Stimulated activated naive CD8-positive, alpha-beta T cell treated with anti-CD3 and anti-CD28 coated beads, Interleukin-15, Interleukin-2, amounts not matched to agents 100 U/mL and 50 U/mL, for 24 hours (primary cell): ENCODE measurements around the gene ADK.
"Not testable (repeated sequence)": the region's sequence is repeated elsewhere in the genome, so short reads cannot be mapped to it uniquely, and the experiment has no call there.

Experiments used
- ATAC-seq: fragments of 150-1000 bp; cut with Tn5 transposase; one replicate; pipeline ENCODE4 v1.10.0; 2021
- DNase-seq: peaks from one replicate; pipeline ENCODE4 v3.0.0; 2021

The ADK gene

DNA sequence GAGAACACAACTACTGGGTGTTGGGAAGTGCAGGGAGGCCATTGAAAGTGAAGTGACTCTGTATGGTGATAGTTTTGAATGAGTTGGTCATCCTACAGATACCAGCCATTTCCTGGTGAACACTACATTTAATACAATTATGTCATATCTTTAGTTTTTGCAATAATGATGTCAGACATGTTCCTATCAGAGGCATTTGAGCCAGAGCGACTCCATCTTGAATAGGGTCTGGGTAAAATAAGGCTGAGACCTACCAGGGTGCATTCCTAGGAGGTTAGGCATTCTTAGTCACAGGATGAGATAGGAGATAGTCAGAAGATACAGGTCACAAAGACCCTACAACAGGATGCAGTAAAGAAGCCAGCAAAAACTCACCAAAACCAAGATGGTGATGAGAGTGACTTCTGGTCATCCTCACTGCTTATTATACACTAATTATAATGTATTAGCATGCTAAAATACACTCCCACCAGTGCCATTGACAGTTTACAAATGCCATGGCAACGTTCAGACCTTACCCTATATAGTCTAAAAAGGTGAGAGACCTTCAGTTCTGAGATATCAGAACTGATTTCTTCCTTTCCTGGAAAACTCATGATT, 28.2 kb downstream of the ADK start:
- DNase-seq: no peak
- no peak for ATAC-seq

DNA sequence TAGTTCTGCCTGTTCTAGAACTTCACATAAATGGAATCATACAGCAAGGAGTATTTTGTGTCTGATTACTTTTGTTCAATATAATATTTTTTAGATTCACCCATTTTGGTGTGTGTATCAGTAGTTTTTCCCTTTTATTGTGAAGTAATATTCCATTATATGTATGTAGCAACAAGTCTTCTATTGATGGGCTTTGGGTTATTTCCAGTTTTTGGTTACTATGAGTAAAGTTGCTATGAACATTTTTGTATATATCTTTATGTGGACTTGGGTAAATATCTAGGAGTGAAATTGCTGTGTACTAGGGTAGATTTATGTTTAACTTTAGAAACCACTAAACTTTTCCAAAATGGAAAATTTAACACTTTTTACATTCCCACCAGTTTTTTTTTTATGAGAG, 35.7 kb downstream of the ADK start:
- DNase-seq (no peak), ATAC-seq (no peak)

DNA sequence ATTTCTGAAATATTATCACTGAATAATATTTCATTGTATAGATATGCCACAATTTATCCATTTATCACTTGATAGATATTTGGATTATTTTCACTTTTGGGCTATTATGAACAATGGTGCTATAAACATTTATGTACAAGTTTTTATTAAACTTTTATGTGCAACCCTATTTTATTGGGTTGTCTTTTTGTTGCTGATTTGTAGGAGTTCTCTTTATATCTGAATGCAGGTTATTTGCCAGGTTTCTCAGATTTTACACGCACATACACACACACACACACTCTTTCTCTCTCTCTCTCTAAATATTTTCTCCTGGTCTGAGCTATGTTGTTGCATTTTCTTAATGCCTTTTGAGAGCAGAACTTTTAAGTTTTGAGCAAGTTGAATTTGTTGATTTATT, 36.2 kb downstream of the ADK start:
- DNase-seq (no peak), ATAC-seq (no peak)

DNA sequence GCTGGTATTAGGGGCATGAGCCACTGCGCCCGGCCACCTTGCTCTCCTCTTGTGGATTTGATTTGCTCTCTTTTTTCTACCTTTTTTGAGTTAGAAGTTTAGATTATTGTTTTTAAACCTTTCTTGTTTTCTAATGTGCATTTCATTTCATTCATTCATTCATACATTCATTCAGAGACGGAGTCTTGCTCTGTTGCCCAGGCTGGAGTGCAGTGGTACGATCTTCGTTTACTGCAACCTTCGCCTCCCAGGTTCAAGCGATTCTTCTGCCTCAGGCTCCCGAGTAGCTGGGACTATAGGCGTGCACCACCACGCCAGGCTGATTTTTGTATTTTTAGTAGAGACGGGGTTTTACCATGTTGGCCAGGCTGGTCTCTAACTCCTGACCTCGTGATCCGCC, 37.6 kb downstream of the ADK start:
- ATAC-seq, DNase-seq: not testable (repeated sequence)

DNA sequence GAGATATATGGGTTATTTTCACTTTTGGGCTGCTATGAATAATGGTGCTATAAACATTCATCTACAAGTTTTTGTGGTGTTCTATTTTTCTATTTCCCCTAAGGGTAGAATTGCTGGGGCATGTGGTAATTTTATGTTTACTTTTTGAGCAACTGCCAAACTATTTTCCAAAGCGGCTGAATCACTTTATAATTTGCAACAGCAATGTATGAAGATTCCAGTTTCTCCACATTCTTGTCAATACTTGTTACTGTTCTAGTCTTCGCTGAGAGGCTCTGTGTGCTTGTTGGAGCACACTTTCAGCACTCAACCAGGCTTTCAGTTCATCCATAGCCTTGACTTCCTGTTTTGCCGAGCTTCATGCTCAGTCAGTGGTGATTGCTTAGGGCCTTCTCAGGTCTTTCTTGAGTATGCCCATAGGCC, 39.0 kb downstream of the ADK start:
- no peak for ATAC-seq
- no peak for DNase-seq

DNA sequence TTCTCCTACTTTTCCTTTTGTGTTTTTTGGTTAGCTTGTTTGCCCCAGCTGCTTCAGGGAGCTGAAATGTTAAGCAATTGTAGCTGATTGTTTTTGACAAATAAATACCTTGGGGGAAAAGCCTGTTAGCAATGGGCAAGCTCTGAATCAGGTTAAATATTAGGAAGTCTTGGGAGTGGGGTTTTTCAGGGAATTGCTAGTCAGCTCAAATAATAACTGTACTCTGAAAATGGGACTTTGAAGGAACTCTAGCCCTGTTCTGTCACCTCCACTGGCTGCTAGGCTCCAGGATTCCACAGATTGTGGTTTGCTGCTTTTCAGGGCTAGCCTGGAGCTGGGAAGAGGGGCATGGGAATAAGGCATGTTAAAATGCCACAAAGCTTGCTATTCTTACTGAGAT, 39.5 kb downstream of the ADK start:
- ATAC-seq: no peak
- DNase-seq: no peak

DNA sequence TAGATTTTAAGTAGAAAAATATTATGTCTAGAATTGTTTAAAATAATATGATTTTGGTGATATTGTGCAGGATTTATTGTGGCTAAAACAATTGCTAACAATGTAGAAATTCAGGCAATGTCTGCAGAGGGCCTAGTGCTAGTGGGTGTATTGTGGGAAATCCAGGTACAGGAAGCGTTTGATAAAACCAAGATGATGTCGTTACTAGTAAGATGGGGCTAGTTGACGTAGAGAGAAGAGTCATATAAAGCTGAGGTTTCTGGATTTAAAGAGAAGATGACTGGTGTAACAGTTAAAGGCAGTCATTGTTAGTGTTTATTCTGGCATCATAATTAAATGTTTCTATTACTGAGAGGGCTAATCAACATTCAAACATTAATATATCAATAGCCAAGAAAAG, 43.5 kb downstream of the ADK start:
- DNase-seq: no peak
- peak; percentile 85 for ATAC-seq

DNA sequence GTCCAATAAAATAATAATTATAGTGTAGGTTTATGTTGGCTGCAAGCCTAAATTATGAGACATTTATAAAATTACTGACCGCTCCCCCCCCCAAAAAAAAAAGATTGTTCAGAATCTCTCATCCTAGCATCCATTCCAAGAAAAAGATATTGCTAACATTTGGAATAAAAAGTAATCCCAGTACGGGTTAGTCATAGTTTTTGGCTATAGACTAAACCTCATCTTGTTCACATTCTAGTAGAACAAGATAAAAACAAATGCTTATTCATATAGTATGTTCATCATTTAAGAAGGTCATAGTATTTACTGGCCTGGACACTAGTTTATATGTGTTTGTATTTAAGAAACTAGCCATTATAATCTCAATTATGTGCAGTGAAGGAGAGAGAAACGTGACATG, 44.0 kb downstream of the ADK start:
- ATAC-seq: no peak
- no peak for DNase-seq

DNA sequence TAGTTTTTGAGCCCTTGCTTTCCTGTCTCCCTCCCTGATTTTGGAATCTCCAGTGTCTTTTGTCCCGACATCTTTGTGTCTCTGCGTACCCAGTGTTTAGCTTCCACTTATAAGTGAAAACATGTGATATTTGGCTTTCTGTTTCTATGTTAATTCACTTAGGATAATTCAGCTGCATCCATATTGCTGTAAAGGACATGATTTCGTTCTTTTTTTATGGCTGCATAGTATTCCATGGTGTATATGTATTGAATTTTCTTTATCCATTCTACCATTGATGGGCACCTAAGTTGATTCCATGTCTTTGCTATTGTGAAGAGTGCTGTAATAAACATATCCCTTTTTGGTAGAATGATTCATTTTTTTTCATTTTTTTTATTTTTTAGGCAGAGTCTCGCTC, 48.3 kb downstream of the ADK start:
- ATAC-seq (no peak), DNase-seq (no peak)

DNA sequence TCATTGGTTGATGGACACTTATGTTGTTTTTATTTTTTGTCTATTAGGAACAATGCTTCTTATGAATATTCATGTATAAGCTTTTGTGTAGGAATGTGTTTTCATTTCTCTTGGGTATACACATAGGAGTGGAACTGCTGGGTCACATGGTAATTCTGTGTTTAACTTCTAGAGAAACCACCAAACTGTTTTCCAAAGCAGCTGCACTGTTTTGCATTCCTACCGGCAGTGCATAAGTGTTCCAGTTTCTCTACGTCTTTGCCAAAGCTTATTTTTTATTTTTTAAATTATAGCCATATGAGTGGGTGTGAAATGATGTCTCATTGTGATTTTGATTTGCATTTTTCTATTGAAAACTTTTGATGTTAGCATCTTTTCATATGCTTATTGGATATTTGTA, 51.3 kb downstream of the ADK start:
- DNase-seq (no peak), ATAC-seq (no peak)

DNA sequence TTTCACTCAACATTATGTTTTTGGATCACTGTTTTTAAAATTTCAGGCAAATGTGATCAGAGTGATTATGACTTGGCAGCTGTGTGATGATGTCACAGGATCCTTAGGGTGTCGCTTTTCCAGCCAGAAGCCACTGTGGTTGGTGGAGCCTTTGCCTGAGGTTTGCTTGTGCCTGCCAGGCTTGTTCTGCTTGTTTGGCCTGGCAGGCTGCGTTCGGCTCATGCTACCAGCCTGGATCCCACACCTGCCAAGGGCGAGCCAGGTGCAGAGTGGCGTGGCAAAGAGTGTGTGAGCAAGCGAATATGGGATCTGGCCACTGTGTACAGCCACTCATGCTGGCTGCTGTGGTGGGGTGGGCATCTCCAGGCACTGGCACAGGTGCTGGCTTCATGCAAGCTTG, 55.7 kb downstream of the ADK start:
- ATAC-seq (no peak), DNase-seq (no peak)

DNA sequence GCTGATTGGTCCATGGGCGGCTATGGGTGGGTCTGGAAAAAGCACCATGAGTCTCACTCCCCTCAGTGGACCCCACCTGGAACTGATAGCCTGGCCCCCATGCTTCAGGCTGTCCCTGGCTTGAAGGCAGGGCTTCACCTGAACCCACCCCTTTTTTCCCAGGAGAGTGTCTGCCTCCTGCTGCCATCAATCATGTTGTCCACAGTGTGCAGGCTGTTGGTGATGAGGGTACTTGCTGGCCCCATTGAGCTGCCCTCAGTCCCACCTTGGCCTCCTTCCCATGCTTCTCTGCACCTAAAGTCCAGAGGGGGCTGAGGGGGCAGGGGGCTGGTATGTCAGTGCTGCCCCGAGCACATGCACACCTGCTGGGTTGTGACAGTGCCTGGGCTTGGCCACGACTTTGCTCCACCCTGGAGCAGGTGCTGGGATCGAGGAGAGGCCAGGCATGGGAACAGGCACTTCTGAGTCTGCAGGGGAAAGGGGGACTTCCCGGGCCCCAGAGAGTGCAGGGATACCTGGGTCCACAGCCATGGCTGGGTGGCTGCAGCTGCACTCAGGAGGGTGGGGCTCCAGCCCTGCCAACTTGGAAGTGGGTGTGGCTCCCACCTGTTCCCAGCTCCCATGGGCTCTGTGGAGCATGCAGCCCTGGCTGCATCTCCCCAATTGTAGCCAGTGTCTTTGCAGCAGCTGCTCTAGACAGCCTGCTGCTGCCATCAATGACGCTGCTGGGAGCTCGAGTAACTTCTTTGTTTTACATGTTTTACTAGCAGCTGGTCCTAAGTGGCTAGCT, 56.9 kb downstream of the ADK start:
- ATAC-seq (peak; percentile 43), DNase-seq (no peak)

DNA sequence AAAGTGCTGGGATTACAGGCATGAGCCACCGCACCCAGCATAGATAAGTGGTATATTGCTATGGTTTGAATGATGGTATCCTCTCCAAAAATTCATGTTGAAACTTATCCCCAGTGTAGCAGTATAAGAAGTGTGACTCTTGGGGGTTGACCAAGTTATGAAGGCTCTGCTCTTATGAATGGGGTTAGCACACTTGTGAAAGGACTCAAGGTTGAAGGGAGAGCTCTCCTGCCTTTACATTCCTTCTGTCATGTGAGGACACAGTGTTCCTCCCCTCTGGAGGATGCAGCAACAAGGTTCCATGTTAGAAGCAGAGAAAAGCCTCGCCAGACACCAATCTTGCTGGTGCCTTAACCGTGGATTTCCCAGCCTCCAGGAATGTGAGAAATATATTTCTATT, 58.0 kb downstream of the ADK start:
- DNase-seq: no peak
- ATAC-seq: no peak

DNA sequence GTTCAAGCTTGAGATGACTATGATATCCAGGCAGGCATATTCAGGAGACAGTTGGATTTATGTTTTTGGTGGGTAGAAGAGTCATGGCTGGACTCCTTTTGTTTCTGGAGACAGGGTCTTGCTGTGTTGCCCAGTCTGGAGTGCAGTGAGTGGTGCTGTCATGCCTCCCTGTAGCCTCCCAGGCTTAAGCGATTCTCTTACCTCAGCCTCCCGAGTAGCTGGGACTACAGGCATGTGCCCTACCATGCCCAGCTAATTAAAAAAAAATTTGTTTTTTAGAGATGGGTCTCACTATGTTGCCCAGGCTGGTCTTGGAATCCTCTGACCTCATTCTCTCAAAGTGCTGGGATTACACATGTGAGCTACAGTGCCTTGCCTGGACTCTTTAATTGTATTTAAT, 62.0 kb downstream of the ADK start:
- ATAC-seq: no peak
- no peak for DNase-seq

DNA sequence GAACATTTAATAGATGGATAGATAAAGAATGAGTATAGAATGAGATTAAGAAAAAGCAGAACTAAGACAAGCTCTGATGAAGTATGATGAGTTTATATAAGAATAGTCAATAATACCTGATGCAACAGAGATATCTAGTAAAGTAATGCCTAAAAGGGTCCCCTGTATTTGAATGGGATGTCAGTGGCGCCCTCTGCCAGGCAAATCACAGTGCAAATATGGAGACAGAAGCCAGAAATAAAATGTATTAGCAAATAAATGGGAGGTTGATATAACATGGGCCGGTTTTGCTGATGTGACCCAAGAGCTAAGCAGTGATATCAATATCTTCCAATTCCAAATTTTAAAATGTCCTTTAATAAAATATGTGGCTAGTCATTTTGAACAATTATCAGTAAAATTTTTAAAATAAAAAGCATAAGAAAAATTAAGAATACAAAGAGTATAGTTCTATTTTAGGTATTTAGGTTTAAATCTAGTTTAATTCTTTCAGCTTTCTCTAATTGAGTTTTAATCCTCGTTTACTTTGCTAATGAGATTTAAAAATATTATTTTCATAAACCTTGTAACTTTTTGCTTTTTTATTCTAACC, 62.6 kb downstream of the ADK start:
- no peak for ATAC-seq
- DNase-seq: peak; percentile 37

DNA sequence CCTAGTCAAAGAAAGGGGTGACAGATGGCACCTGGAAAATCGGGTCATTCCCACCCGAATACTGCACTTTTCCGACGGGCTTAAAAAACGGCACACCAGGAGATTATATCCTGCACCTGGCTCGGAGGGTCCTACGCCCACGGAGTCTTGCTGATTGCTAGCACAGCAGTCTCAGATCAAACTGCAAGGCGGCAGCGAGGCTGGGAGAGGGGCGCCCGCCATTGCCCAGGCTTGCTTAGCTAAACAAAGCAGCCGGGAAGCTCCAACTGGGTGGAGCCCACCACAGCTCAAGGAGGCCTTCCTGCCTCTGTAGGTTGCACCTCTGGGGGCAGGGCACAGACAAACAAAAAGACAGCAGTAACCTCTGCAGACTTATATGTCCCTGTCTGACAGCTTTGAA, 66.1 kb downstream of the ADK start:
- not testable (repeated sequence) for DNase-seq, ATAC-seq

DNA sequence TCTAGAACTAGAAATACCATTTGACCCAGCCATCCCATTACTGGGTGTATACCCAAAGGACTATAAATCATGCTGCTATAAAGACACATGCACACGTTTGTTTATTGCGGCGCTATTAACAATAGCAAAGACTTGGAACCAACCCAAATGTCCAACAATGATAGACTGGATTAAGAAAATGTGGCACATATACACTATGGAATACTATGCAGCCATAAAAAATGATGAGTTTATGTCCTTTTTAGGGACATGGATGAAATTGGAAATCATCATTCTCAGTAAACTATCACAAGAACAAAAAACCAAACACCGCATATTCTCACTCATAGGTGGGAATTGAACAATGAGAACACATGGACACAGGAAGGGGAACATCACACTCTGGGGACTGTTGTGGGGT, 71.4 kb downstream of the ADK start:
- not testable (repeated sequence) for DNase-seq, ATAC-seq

DNA sequence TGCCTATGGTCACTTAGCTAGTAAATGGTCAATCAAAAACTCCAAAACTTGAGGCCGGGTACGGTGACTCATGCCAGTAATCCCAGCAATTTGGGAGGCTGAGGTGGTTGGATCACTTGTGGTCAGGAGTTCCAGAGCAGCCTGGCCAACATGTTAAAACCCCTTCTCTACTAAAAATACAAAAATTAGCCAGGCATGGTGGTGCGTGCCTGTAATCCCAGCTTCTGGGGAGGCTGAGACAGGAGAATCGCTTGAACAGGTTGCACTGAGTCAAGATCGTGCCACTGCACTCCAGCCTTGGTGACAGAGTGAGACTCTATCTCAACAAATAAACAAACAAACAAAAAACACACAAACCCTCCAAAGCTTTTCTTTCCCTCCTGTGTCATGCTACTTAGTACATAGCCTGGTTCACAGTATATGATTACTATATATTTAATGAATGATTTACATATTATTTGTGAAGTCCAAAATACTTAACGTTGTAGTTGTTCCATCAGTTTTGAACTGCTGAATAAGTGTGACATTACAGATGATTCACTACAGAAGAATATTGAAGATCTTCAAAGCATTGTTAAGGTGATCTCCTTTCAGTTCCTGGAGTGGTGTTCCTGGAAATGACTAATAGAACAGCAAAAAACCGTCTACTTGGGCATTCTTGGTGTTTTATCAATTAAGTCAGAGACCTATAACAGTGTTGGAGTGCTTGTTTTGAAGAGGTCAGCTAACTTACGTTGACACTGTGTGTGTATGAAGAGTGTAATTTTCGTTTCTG, 72.9 kb downstream of the ADK start:
- no peak for DNase-seq
- peak; percentile 78 for ATAC-seq

DNA sequence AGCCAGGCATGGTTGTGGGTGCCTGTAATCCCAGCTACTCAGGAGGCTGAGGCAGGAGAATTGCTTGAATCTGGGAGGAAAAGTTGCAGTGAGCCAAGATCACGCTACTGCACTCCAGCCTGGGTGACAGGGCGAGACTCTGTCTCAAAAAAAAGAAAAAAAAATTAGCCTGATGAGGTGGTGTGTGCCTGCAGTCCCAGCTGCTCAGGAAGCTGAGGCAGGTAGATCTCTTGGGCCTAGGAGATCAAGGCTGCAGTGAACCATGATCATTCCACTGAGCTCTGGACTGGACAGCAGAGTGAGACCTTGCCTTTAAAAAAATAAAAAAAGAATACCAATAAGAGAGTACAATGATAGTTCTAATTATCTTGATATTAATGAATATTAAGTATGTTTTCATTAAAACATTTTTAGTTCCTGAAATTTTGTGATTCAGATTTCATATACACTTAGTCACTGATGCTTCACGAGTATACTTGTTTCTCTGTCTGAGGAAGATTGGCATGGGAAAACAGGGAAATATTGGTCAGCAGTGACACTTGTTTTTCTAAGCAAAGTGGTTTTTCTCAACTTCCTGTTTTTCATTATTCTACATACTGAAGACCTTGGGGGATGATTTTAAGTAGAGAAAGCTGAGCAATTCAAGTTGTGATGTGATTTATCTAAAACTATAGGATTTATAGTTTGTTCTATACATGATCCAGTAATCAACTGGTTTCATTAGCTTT, 76.8 kb downstream of the ADK start:
- ATAC-seq (peak; percentile 40), DNase-seq (no peak)

DNA sequence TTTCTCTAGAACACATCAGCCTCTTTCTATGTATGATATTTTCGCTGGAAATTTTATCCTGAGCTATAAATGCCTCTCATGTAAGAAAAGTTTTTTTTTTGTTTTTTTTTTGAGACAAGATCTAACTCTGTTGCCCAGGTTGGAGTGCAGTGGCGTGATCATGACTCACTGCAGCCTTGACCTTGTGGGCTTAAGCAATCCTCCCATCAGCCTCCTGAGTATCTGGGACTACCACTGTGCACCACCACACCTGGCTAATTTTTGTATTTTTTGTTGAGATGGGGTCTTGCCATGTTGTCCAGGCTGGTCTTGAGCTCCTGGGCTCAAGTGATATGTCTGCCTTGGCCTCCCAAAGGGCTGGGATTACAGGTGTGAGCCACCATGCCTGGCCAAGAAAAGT, 80.4 kb downstream of the ADK start:
- DNase-seq (no peak), ATAC-seq (no peak)

DNA sequence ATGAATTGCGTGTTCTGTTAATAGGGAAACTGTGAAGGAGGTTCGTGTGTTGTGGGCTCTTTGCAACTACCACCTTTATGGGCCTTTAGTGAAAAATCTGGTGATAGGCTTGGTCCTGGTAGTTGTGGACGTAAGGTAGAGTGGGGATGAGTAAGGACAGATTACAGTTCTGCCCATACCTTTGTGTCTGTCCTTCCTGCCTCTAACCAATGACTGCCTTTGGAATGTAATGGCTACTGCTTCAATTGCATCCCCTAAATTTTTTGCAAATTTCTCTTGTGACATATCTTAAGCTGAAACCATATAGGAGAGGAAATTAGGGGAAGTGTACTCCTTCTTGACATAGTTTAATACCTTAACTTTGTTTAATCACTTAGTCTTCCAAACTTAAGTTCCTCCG, 82.3 kb downstream of the ADK start:
- no peak for ATAC-seq
- no peak for DNase-seq

DNA sequence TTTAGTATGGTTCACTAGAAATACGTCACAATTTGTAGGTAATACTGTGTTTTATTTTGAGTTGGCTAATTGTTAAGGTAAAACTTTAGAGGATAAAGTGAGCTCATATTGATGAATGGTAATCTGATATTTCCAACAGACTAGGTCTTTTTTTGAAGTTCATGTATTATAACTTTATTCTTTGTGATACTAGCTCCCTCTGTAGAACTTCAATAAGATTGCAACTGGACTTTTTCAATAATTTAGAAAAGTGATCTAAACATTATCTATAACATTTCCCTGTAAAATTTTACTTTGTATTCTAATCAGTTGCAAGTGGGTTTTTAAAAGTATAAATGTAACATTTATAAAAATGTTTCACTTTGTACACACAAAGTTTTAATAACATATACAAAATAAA, 83.5 kb downstream of the ADK start:
- no peak for DNase-seq

More for the DNA sequence above, 83.5 kb downstream of the ADK start:
- no peak for ATAC-seq
